Esophagus squamous epithelium (tissue), 4 donors: ENCODE measurements around the gene ANKFN1.

Experiments used
- CTCF ChIP-seq, 6 experiments: fragments of 450-650 bp in 4 of 6; fragments of 200-600 bp in 2 of 6; sonication (generic) in 2 of 6; IDR thresholded peaks; one replicate each; pipeline ENCODE4 v1.5.1; 2016 to 2019; ENCODE audit warnings: antibody characterized with exemption in 6 of 6, mild to moderate bottlenecking in 4 of 6, moderate library complexity in 4 of 6
- POLR2A ChIP-seq, 4 donors: fragments of 450-650 bp; IDR thresholded peaks; one replicate each; pipeline ENCODE4 v1.6.1; 2017; ENCODE audit warnings: antibody characterized with exemption in 4 of 4, mild to moderate bottlenecking in 4 of 4, moderate library complexity in 3 of 4

GRCh38 chr17:56416682-56417351 lies 263.5 kb downstream of the ANKFN1 start:
- TF ChIP-seq POLR2A (IDR thresholded peaks at IDR 0.05) (no peak), CTCF (IDR thresholded peaks at IDR 0.05) (no peak)
